Keratinocyte (primary cell): ENCODE results near the gene DOK6. TPM values are rescaled to one million over a fixed set of nuclear protein-coding genes. Genes with fewer than 3 reads are reported as not detected.

Experiments
- DNase-seq: peaks from one replicate; pipeline ENCODE4 v3.0.0-alpha.2; 2011; ENCODE audit warnings: low read depth, missing footprints, low spot score
- FAIRE-seq: peaks from 2 replicates; lab custom pipeline; 2011; peaks lifted over from hg19 to GRCh38; lab: Jason Lieb, UNC
- H2AFZ ChIP-seq: 2 replicates; pipeline ENCODE4 v1.6.0; 2012; ENCODE audit warnings: low read length, control low read depth, inconsistent platforms; ENCODE audit not compliant: control insufficient read depth
- H3K27ac ChIP-seq: 2 replicates; pipeline ENCODE4 v1.5.1; 2011; ENCODE audit warnings: low read length; ENCODE audit not compliant: control insufficient read depth, insufficient read depth
- H3K27me3 ChIP-seq: 3 replicates; pipeline ENCODE4 v1.6.0; 2011; ENCODE audit warnings: low read length; ENCODE audit not compliant: control insufficient read depth, insufficient read depth; ENCODE audit errors: extremely low read depth
- H3K36me3 ChIP-seq, 2 experiments: 2 replicates in 1 of 2; 3 replicates in 1 of 2; pipeline ENCODE4 v1.5.1; 2011; ENCODE audit warnings: low read length in 2 of 2, mild to moderate bottlenecking in 1 of 2; ENCODE audit not compliant: control insufficient read depth in 2 of 2, insufficient read depth in 2 of 2; ENCODE audit errors: extremely low read depth in 1 of 2
- H3K4me1 ChIP-seq: 3 replicates; pipeline ENCODE4 v1.5.1; 2011; ENCODE audit warnings: low read length; ENCODE audit not compliant: control insufficient read depth, insufficient read depth; ENCODE audit errors: extremely low read depth
- H3K4me2 ChIP-seq: 3 replicates; pipeline ENCODE4 v1.6.0; 2011; ENCODE audit warnings: low read depth, low read length; ENCODE audit not compliant: control insufficient read depth, insufficient read depth; ENCODE audit errors: extremely low read depth
- H3K4me3 ChIP-seq, 3 experiments: fragments of 200-600 bp in 1 of 3; sonication (generic) in 1 of 3; 2 replicates in 2 of 3; 3 replicates in 1 of 3; pipeline ENCODE4 v1.5.1; 2011 to 2016; ENCODE audit warnings: low read length in 3 of 3, mild to moderate bottlenecking in 3 of 3, control low read depth in 2 of 3, inconsistent platforms in 1 of 3, low read depth in 1 of 3, mixed read lengths in 1 of 3, mixed run types in 1 of 3, moderate library complexity in 1 of 3; ENCODE audit not compliant: control insufficient read depth in 2 of 3, insufficient read depth in 2 of 3; ENCODE audit errors: extremely low read depth in 1 of 3
- H3K79me2 ChIP-seq: 2 replicates; pipeline ENCODE4 v1.6.0; 2012; ENCODE audit warnings: low read length; ENCODE audit not compliant: control insufficient read depth, insufficient read depth
- H3K9ac ChIP-seq: 3 replicates; pipeline ENCODE4 v1.6.0; 2011; ENCODE audit warnings: low read length; ENCODE audit not compliant: control insufficient read depth, insufficient read depth; ENCODE audit errors: extremely low read depth
- H3K9me1 ChIP-seq: 3 replicates; pipeline ENCODE4 v1.6.0; 2011; ENCODE audit warnings: low read length; ENCODE audit not compliant: control insufficient read depth, insufficient read depth; ENCODE audit errors: extremely low read depth
- H3K9me3 ChIP-seq: 2 replicates; pipeline ENCODE4 v1.5.1; 2012; ENCODE audit warnings: low read depth, low read length; ENCODE audit not compliant: control insufficient read depth
- H4K20me1 ChIP-seq: 3 replicates; pipeline ENCODE4 v1.6.0; 2011; ENCODE audit warnings: low read length; ENCODE audit not compliant: control insufficient read depth, insufficient read depth; ENCODE audit errors: extremely low read depth
- CTCF ChIP-seq, 3 experiments: IDR thresholded peaks in 1 of 3; conservative IDR thresholded peaks in 1 of 3; optimal IDR thresholded peaks in 1 of 3; 2 replicates in 2 of 3; 3 replicates in 1 of 3; pipeline versions ENCODE3 to v1.5.1; 2011; ENCODE audit warnings: low read length in 3 of 3, mild to moderate bottlenecking in 3 of 3, moderate library complexity in 2 of 3, control low read depth in 1 of 3, inconsistent platforms in 1 of 3; ENCODE audit not compliant: insufficient read depth in 2 of 3; ENCODE audit errors: extremely low read depth in 1 of 3
- EZH2 ChIP-seq: IDR thresholded peaks from one replicate; pipeline ENCODE4 v1.6.1; 2012; ENCODE audit warnings: inconsistent platforms, mild to moderate bottlenecking, low read length, moderate library complexity
- dilution Hi-C: fragments of 300-500 bp; cut with MboI; formaldehyde crosslinking; loops from one replicate; pipeline ENCODE4 v1.7.0; 2020; ENCODE audit warnings: low sequenced_read_pairs; ENCODE audit not compliant: extremely low pct_ligation_motif_present
- polyA plus RNA-seq, 5 experiments: library from polyadenylated mRNA; depleted of rRNA in 3 of 5; stranded (reverse) in 3 of 5; stranded (forward) in 1 of 5; unstranded in 1 of 5; fragments of >200 nt; gene quantifications; 1 replicate in 1 of 5; 2 replicates in 3 of 5; 3 replicates in 1 of 5; pipeline versions ENCODE4 v1.2.1 to v1.2.3, GENCODE V29; 2011 to 2012; ENCODE audit warnings: missing spikeins in 2 of 5, low read depth in 1 of 5, low replicate concordance in 1 of 5

DOK6 gene
- polyA plus RNA-seq, 1 donor (not counting 4 experiments of a cell fraction or from before 2014, with no cell fraction given) = not detected

- Histone ChIP-seq H3K36me3 (no peaks in the 10 kb centered on the region), H3K9ac (no peak overlapping the region), H3K9me1 (no peaks in the 10 kb centered on the region), H4K20me1 (no peaks in the 10 kb centered on the region), H2AFZ (no peak overlapping the region), H3K4me3 (no peak overlapping the region), H3K4me1 (no peaks in the 10 kb centered on the region), H3K79me2 (no peaks in the 10 kb centered on the region), H3K9me3 (no peaks in the 10 kb centered on the region), H3K4me2 (no peak overlapping the region), H3K27me3 (no peaks in the 10 kb centered on the region), H3K27ac (no peak overlapping the region)
- FAIRE-seq = no peak
- no peak for DNase-seq
- dilution Hi-C loops = no loop called here
- no peak for TF ChIP-seq EZH2
- TF ChIP-seq CTCF (optimal IDR thresholded peaks at IDR 0.05 in 1 of 3, IDR thresholded peaks at IDR 0.05 in 1 of 3, conservative IDR thresholded peaks at IDR 0.05 in 1 of 3; ENCODE audit: extremely low read depth in 1 of 3, insufficient read depth in 2 of 3, low read length in 3 of 3) = no peak
Measured at GRCh38 chr18:69557282-69557681, 156.6 kb downstream of the DOK6 start.

- FAIRE-seq = no peak
- H3K27me3 ChIP-seq = no peaks in the 10 kb centered on the region
Measured at GRCh38 chr18:69558052-69558451, 157.4 kb downstream of the DOK6 start.

More at GRCh38 chr18:69558052-69558451, 157.4 kb downstream of the DOK6 start:
- Histone ChIP-seq H3K36me3 (no peaks in the 10 kb centered on the region), H3K9ac (no peak overlapping the region), H3K4me3 (no peak overlapping the region), H3K4me2 (no peak overlapping the region), H3K9me1 (no peaks in the 10 kb centered on the region), H3K27ac (no peak overlapping the region), H4K20me1 (no peaks in the 10 kb centered on the region), H3K79me2 (no peaks in the 10 kb centered on the region), H3K9me3 (no peaks in the 10 kb centered on the region), H2AFZ (no peak overlapping the region), H3K4me1 (no peaks in the 10 kb centered on the region)
- no peak for DNase-seq
- no peak for TF ChIP-seq EZH2
- TF ChIP-seq CTCF (optimal IDR thresholded peaks at IDR 0.05 in 1 of 3, IDR thresholded peaks at IDR 0.05 in 1 of 3, conservative IDR thresholded peaks at IDR 0.05 in 1 of 3; ENCODE audit: extremely low read depth in 1 of 3, insufficient read depth in 2 of 3, low read length in 3 of 3) = no peak
- dilution Hi-C loops = no loop called here
